ENCODE measurements around the gene SLC15A1.

DNA sequence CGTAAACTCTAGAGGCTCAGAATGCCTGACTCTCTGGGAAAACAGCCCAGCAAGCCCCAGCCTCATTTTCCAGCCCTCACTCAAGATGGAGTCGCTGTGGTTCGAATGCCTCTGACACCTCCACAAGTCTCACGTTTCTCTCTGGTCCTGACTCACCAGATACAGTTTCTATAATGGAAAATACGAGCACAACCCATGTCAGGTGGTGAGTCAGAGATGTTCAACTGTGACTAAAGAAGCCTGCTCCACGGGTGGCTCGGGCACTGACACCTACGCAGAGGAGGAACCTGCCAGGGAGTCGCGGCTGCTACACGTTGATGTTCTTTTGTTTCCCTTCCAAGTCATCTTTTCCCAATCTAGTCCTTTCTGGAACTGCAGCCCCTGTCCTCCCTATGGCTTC, 88.4 kb downstream of the SLC15A1 start:
- TF ChIP-seq EZH2 (IDR thresholded peaks at IDR 0.05; ENCODE audit: borderline replicate concordance, low read length) = no peak
- TF ChIP-seq, protein P1, sequence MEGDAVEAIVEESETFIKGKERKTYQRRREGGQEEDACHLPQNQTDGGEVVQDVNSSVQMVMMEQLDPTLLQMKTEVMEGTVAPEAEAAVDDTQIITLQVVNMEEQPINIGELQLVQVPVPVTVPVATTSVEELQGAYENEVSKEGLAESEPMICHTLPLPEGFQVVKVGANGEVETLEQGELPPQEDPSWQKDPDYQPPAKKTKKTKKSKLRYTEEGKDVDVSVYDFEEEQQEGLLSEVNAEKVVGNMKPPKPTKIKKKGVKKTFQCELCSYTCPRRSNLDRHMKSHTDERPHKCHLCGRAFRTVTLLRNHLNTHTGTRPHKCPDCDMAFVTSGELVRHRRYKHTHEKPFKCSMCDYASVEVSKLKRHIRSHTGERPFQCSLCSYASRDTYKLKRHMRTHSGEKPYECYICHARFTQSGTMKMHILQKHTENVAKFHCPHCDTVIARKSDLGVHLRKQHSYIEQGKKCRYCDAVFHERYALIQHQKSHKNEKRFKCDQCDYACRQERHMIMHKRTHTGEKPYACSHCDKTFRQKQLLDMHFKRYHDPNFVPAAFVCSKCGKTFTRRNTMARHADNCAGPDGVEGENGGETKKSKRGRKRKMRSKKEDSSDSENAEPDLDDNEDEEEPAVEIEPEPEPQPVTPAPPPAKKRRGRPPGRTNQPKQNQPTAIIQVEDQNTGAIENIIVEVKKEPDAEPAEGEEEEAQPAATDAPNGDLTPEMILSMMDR (conservative IDR thresholded peaks at IDR 0.05 in 1 of 2, IDR thresholded peaks at IDR 0.05 in 1 of 2; ENCODE audit: extremely low read depth in 1 of 2, insufficient read depth in 1 of 2, low read depth in 1 of 2, low read length in 2 of 2) = no peak

Data from mammary epithelial cell (primary cell).